ENCODE measurements around the gene ACTL6B.

GRCh38 chr7:100607111-100607510 is 49.1 kb downstream of the ACTL6B start:
- TF ChIP-seq CTCF (IDR thresholded peaks at IDR 0.05): no peak
- no peak for TF ChIP-seq POLR2A (IDR thresholded peaks at IDR 0.05)
